HK-2 (cell line): ENCODE results near the gene YARS1.
A peak's percentile ranks its signal among the peaks of the same experiment; 100 is the strongest.

Experiments
- DNase-seq: peaks from one replicate; pipeline ENCODE4 v3.0.0-alpha.2; 2018; ENCODE audit not compliant: unreplicated experiment

Gene YARS1

DNA sequence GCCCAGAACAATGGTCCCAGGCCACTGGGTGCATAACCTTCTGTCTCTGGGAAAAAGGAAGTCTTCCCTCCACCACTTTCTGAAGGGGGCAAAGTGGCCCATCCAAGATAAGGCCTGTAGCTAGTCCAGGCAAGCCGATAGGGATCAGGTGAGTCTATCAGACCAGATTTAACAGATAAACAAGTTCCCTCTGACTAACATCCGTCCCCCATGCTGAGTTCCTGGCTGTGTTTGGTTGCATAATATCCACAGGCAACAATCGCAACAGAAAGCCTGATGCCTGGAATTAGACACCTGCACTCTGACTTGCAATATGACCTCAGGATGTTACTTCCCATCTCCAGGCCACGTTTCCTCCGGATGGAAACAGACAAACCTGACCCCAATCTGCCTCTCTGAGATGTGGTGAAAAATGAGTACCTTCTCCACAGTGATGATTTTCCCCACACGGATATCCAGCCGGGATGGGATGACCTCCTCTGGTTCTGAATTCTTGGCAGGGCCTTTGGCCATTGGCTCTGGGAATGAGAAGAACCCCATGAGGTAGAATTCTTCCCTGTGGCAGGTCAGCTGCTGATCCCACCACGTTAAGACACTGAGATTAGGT, 36.4 kb downstream of the YARS1 start:
- DNase-seq: no peak

DNA sequence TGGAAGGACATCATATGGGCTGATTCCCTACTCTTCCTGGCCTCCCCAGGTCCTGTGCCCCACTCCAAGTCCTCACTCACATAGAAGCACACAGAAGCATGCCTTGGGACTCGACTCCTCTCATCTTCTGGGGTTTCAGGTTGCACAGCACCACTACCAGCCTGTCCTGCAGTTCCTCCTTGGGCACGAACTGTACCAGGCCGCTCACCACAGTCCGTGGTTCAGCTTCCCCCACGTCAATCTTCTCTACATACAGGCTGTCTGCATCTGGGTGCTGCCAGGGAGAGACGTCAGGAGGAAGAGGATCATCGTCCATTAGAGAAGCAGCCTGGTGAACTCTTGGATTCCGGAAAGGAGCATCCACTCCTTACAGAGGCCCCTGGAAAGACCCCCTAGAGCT, 37.2 kb downstream of the YARS1 start:
- no peak for DNase-seq

DNA sequence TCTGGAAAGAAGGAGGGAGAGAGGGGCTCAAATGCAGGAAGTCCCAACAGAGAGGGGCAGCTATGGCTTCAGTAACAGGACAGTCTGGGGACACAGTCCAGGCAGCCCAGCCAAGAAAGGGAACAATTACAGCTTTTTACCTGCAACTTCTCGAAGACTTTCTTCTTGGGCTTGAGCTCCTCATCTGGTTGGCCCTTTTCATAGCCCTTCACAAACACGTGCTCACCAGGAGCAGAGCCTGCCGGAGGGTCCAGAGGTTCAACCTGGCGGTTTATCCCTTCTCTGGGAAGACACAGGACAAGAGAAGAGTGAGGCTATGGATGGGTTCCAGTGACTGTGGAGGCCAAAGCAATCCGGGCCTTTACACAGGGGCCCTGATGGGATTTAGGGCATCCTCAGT, 37.9 kb downstream of the YARS1 start:
- no peak for DNase-seq

DNA sequence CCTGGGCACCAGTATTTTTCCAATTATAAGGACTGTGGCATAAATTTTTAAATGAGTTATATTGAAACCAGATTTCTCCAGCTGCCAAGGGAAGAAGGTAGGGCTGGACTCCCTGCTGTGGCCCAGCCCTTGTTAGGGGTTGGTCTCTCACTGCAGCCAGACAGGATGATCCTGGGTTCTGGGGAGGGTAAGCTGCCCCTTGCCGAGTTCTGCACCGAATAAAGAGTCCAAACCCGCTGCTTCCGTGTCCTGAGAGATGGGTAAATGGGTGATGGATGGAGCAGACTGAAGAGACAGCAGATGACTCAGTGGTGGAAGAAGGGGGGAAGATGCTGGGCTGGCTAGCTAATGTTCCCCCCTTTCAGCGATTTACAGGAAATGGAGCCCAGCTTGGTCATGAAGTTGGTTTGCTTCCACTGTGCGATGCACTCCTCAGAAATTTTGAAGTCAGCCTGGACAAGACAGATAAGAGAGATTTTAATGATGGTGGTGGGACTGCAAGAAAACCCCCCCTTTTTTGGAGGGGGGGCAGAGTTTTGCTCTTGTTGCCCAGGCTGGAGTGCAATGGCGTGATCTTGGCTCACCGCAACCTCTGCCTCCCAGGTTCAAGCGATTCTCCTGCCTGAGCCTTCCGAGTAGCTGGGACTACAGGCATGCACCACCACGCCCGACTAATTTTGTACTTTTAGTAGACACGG, 41.4 kb downstream of the YARS1 start:
- DNase-seq: no peak

DNA sequence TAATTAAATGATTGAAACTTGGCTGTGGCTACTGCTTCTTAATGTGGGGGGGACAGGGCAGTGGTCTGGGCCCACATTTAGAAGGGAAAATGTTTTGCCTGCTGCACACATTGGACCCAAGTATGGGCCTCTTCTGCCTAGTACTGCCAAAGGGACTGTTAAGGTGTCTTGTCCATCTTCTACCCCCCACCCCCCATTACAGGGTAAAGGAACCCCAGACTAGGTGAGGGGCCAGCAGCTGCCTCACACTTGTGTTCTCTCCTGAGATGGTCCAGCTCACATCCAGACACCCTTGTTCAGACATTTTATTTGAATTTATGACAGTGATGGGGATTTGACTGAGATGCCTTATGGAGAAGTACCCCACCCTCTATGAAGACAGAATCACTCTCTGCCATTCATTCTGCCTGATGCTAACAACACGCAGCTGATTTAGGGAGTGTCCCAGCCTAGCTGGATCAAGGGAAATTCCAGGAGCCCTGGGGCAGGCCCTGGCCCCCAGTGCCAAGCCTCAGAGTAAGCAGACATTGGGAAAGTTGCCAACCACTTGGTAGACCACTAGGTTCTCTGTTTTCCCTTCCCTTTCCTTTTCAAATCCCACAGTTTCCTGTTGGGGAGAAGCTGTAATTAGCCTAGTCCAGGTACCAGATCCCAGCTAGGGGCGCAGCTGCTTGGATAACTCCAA, 42.1 kb downstream of the YARS1 start:
- peak; percentile 54 for DNase-seq

DNA sequence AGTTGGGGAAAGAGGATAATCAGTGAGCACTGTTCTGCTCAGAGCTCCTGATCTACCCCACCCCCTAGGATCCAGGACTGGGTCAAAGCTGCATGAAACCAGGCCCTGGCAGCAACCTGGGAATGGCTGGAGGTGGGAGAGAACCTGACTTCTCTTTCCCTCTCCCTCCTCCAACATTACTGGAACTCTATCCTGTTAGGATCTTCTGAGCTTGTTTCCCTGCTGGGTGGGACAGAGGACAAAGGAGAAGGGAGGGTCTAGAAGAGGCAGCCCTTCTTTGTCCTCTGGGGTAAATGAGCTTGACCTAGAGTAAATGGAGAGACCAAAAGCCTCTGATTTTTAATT, 42.7 kb downstream of the YARS1 start:
- DNase-seq: no peak

DNA sequence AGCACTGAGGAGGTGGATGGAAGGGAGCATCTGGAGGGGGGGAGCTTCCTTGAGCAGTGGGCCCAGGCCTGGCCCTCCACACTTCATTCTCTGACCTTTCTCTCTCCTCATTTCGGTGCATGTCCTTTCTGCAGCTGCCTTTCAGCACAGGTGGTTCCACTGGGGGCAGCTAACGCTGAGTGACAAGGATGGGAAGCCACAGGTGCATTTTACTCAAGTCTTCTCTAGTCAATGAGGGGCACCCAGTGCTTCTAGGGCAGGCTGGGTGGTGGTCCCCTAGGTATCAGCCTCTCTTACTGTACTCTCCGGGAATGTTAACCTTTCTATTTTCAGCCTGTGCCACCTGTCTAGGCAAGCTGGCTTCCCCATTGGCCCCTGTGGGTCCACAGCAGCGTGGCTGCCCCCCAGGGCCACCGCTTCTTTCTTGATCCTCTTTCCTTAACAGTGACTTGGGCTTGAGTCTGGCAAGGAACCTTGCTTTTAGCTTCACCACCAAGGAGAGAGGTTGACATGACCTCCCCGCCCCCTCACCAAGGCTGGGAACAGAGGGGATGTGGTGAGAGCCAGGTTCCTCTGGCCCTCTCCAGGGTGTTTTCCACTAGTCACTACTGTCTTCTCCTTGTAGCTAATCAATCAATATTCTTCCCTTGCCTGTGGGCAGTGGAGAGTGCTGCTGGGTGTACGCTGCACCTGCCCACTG, 43.2 kb downstream of the YARS1 start:
- no peak for DNase-seq

DNA sequence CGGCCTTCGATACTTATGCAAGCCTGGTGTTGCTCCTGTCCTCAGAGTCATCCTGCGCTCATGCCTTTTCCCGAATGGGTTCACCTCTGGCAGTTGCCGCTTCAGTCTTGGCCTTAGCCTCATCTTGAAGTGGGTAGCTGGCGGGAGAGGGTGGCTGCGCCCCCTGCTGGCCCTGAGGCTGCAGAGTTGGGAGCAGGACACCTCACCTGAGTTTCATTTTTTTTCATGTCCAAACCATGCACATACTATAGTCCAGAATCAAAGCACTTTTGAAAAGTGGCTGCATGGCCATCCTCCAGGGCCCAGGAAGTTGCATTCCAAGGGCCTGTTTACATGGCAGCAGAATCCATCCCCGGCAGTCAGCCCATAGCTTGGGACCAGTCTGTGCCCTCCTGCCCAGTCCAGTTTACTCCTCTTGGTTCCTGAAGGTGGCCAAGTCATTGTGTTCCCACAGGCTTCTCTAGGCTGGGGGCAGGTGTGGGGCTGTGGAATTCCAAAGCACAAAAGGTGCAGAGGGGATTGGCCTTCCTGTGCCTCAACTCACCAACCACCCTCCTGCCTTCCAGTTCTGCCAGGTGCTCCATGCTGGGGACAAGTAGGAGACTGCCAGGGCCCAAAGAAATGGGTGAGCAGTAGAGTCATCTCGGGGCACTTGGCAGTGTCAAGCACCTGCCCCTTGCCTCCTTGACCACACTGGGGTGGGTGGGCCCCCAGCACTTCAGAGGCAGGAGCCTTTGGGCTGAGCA, 44.0 kb downstream of the YARS1 start:
- DNase-seq: peak; percentile 85

DNA sequence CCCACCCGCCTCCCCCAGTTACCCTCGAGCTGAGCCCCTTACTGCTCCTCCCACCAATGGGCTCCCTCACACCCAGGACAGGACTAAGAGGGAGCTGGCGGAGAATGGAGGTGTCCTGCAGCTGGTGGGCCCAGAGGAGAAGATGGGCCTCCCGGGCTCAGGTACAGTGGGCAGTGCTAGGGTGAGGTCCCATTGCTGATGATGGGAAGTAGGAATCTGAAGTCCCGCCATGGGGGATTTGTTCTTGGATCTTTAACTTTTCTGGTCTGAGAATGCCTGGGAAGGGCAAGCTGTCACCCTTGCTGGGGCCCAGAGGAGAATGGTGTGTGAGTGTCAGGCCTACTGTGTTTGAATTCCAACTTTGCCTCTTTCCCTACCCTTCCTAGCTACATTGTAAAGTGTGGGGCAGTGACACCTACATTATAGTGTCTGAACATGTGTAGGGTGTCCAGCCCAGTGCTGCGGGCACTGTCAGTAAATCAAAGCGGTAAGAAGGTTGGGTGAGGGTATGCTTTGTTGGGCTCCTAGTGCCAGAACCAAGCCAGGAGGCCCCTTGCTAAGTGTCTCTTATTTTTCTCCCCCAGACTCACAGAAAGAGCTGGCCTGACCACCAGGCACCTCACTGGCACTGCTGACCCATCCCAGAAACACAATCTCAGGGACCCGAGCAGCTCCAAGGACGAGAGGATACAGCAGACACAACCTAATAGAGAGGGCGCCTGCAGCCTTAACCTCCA, 44.7 kb downstream of the YARS1 start:
- DNase-seq: no peak

DNA sequence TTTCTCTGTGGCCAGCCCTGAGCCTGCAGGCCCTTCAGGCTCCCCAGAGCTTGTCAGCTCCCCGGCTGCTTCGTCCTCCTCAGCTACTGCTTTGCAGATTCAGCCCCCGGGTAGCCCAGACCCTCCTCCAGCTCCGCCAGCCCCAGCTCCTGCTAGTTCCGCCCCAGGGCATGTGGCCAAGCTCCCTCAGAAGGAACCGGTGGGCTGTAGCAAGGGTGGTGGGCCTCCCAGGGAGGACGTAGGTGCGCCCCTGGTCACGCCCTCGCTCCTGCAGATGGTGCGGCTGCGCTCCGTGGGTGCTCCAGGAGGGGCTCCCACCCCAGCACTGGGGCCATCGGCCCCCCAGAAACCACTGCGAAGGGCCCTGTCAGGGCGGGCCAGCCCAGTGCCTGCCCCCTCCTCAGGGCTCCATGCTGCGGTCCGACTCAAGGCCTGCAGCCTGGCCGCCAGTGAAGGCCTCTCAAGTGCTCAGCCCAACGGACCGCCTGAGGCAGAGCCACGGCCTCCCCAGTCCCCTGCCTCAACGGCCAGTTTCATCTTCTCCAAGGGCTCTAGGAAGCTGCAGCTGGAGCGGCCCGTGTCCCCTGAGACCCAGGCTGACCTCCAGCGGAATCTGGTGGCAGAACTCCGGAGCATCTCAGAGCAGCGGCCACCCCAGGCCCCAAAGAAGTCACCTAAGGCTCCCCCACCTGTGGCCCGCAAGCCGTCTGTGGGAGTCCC, 45.4 kb downstream of the YARS1 start:
- no peak for DNase-seq

DNA sequence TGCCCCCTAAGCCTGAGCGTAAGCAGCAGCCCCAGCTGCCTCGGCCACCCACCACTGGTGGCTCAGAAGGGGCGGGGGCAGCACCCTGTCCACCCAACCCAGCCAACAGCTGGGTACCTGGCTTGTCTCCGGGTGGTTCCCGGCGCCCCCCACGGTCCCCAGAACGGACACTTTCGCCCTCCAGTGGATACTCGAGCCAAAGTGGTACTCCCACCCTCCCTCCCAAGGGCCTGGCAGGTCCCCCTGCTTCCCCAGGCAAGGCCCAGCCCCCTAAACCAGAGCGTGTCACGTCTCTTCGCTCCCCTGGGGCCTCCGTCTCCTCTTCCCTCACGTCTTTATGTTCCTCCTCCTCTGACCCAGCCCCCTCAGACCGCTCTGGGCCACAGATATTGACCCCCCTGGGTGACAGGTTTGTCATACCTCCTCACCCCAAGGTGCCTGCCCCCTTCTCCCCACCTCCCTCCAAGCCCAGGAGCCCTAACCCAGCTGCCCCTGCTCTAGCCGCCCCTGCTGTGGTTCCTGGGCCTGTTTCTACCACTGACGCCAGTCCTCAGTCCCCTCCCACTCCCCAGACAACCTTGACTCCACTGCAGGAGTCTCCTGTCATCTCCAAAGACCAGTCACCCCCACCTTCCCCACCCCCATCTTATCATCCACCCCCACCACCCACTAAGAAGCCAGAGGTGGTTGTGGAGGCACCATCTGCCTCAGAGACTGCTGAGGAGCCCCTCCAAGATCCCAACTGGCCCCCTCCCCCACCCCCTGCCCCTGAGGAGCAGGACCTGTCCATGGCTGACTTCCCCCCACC, 46.2 kb downstream of the YARS1 start:
- DNase-seq: no peak

DNA sequence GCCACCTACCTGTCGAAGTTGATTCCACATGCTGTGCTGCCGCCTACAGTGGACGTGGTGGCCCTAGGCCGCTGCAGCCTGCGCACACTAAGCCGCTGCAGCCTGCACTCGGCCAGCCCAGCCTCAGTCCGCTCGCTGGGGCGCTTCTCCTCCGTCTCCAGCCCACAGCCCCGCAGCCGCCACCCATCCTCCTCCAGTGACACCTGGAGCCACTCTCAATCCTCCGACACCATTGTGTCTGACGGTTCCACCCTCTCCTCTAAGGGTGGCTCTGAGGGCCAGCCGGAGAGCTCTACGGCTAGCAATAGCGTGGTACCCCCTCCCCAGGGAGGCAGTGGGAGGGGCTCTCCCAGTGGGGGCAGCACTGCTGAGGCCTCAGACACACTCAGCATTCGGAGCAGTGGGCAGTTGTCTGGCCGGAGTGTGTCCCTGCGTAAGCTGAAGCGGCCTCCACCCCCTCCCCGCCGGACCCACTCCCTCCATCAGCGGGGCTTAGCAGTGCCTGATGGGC, 46.9 kb downstream of the YARS1 start:
- no peak for DNase-seq

DNA sequence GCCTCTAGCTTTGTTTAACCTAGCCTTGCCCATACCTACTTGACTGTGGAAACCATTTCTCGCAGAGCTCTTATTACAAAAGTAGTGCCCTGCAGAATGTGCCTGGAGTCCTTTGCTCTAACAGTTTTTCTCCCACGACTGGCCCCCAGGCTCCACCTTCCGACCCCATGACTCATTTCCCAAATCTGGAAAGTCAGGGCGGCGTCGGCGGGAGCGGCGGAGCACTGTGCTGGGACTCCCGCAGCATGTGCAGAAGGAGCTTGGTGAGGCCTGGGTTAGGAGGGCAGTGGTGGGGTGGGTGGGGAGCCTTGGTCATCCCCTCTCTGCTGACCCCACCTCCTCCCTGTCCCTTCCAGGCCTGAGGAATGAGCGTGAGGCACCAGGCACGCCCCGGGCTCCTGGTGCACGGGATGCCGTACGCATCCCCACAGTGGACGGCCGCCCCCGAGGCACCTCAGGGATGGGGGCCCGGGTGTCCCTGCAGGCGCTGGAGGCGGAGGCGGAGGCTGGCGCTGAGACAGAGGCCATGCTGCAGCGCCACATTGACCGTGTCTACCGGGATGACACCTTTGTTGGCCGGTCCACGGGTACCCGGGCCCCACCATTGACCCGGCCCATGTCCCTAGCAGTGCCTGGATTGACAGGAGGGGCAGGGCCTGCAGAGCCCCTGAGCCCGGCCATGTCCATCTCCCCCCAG, 47.5 kb downstream of the YARS1 start:
- DNase-seq: no peak

DNA sequence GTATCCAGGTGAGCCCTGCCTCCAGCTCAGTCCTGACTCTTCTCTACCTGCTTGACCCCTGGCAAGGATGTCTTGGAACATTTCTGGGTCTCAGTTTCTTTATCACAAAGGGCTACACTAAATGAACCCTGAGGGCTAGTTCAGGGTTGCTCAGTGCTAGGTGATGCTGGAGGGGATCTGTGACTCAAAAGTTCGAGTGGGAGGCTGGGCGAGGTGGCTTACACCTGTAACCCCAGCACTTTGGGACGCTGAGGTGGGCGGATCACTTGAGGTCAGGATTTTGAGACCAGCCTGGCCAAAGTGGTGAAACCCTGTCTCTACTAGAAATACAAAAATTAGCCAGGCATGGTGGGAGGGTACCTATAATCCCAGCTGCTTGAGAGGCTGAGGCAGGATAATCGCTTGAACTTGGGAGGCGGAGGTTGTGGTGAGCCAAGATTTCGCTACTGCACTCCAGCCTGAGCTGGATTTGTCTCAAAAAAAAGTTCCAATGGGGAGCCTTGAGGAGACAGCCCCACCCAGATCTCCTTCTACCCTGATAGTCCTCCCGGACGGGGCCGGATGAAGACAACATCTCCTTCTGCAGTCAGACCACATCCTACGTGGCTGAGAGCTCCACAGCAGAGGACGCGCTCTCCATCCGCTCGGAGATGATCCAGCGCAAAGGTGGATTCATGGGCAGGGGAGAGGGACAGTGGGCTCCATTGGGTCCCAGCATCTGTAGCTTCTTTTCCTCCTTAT, 48.9 kb downstream of the YARS1 start:
- DNase-seq: no peak

DNA sequence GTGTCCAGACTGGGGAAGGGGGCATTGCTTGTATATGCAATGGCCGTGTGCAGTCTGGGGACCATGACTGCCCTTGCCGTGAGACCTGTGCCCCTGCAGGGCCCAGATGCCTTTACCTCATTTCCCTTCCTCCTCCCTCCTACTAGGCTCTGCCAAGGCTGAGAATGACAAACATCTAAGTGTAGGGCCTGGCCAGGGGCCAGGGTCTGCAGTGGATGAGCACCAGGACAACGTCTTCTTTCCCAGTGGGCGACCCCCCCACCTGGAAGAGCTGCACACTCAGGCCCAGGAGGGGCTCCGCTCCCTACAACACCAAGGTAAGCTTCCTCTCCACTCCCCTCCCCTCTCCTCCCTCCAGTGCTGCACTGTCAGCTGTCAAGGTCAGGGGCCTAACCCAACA, 49.5 kb downstream of the YARS1 start:
- DNase-seq: no peak

DNA sequence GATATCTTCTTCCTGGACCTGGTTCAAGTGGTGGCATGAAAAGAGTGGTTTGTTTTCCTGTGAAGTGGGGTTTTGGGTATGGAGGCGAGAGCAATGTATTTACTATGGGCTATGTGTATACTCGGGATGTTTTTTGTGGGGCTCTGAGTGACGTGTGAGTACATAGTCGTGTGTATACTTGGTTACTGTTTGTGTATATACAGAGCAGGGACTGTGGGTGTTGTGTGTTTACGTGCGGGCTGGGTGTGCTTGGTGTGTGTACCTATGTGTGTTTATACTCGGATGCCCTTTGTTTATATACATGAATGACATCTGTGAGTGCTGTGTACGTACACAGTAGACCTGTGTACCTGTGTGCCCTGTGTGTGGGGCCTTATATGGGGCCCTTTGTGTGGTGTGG, 50.0 kb downstream of the YARS1 start:
- DNase-seq: no peak

DNA sequence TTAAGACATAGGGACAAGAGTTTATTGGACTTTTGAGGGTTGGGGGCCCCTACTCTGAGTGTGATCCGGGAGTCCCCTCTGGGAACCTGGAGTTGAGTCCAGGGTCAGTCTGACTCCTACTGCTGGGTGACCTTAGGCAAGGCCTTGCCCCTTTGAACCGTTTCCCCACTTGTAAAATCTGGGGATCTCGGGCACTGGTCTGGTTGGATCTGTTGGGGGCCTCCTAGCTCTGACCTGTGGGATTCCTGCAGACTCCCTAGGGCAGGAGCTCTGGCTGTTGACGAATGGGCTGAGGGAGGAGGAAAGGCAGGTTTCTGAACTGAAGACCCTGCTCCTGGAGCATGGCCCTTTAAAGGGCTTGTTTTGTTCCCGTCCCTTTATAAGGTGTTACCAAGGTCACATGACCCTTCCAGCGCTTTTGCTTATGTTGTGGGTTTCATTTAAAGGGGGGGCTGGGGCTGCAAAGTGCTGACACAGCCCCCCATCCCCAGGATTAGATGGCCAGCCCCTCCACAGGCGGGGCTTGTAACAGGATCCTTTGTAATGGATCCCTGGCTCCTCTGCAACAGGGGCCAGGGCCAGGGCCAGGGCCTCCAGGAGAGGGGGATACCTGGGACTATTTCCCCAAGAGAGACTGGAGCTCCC, 50.7 kb downstream of the YARS1 start:
- DNase-seq: no peak
